HL-60 (cell line): ENCODE measurements around the gene AMBP.

ENCODE experiments used
- DNase-seq, 2 experiments: peaks; one replicate each; pipeline ENCODE4 v3.0.0-alpha.2; 2010 to 2020; ENCODE audit warnings: low read depth in 1 of 2, low spot score in 1 of 2
- H3K27ac ChIP-seq: fragments of 250-450 bp; sonication (Bioruptor Pico); replicated peaks from 2 replicates; pipeline ENCODE4 v1.5.1; 2020; ENCODE audit warnings: mild to moderate bottlenecking, moderate library complexity
- H3K27me3 ChIP-seq: fragments of 250-450 bp; sonication (Bioruptor Pico); 2 replicates; pipeline ENCODE4 v1.5.1; 2021; ENCODE audit warnings: mild to moderate bottlenecking, moderate library complexity; ENCODE audit not compliant: insufficient read depth, poor library complexity, severe bottlenecking
- H3K4me3 ChIP-seq: replicated peaks from 2 replicates; pipeline ENCODE4 v1.5.1; 2011; ENCODE audit warnings: mild to moderate bottlenecking, control low read depth, low read length; ENCODE audit not compliant: insufficient read depth
- CTCF ChIP-seq: IDR thresholded peaks from one replicate; pipeline ENCODE4 v1.5.1; 2011; ENCODE audit warnings: low read length, control low read depth, inconsistent platforms; ENCODE audit not compliant: insufficient read depth
- GABPA ChIP-seq: IDR thresholded peaks from 2 replicates; pipeline ENCODE4 v1.6.1; 2012; ENCODE audit warnings: low read depth
- POLR2AphosphoS5 ChIP-seq: IDR thresholded peaks from 2 replicates; pipeline ENCODE4 v1.6.1; 2012; ENCODE audit warnings: low read depth
- REST ChIP-seq: IDR thresholded peaks from 2 replicates; pipeline ENCODE4 v1.6.1; 2012; ENCODE audit warnings: low read depth; ENCODE audit not compliant: insufficient replicate concordance
- SPI1 ChIP-seq: IDR thresholded peaks from 2 replicates; pipeline ENCODE4 v1.6.1; 2012; ENCODE audit warnings: low read depth, mild to moderate bottlenecking, borderline replicate concordance

Gene AMBP

GRCh38 chr9:114112325-114112724 is 34.2 kb upstream of the AMBP start:
- DNase-seq = no peak
- no peak overlapping the region for H3K27ac ChIP-seq
- H3K4me3 ChIP-seq = no peak overlapping the region
- H3K27me3 ChIP-seq = no peaks in the 10 kb centered on the region
- TF ChIP-seq REST = no peak
- TF ChIP-seq GABPA = no peak
- no peak for TF ChIP-seq CTCF
- no peak for TF ChIP-seq SPI1
- TF ChIP-seq POLR2AphosphoS5 = no peak

- H3K4me3 ChIP-seq = no peak overlapping the region
- DNase-seq = no peak
- TF ChIP-seq POLR2AphosphoS5 (no peak), REST (no peak), CTCF (no peak), SPI1 (no peak), GABPA (no peak)
- no peaks in the 10 kb centered on the region for H3K27me3 ChIP-seq
- H3K27ac ChIP-seq = no peak overlapping the region
These were observed 32.1 kb upstream of the AMBP start for GRCh38 chr9:114110180-114110579.

- H3K27me3 ChIP-seq = no peaks in the 10 kb centered on the region
- no peak overlapping the region for H3K4me3 ChIP-seq
- DNase-seq = no peak
- TF ChIP-seq REST (no peak), POLR2AphosphoS5 (no peak), SPI1 (no peak), GABPA (no peak), CTCF (no peak)
- H3K27ac ChIP-seq = no peak overlapping the region
These were observed 31.0 kb upstream of the AMBP start for GRCh38 chr9:114109124-114109523.
